ENCODE results near the gene NAP1L4. TPM values are rescaled to one million over a fixed set of nuclear protein-coding genes. Genes with fewer than 3 reads are reported as not detected.

NAP1L4 gene
- total RNA-seq, 1 donor: 121 TPM

DNA sequence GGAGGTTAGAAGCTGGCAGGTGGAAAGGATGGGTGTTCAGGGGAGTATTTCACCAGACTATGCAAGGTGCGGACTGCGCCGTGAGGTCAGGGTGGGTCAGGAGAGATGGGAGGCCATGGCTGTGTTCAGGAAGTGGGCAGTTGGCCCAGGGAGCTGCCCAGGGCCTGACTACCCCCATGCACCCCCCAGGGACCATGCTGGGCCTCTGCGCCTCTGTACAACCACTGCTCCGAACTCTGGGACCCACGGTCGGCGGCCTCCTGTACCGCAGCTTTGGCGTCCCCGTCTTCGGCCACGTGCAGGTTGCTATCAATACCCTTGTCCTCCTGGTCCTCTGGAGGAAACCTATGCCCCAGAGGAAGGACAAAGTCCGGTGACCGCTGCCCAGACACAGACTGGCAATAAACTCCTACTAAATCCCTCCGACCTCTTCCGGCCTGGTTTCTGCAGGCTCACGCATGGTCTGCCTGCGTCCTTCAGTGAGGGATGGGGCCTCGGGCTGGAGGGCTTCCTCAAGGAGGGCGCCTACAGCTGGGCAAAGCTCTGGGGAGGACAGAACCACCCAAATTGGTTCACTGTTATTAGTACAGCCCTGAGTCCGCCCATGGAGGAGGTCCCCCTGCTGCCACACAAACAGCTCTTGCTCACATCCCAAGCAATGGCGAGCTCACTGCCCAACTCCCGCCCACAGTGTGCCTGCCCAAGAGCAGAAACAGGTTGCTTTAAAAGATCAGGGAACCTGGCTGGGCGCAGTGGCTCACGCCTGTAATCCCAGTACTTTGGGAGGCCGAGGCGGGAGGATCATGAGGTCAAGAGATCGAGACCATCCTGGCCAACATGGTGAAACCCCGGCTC, 67.1 kb downstream of the NAP1L4 start:
- H3K4me3 ChIP-seq (ENCODE audit: low read depth, low read length): no peak overlapping the region
- no peak for TF ChIP-seq CTCF (IDR thresholded peaks at IDR 0.05; ENCODE audit: insufficient read depth, low read depth, low read length)
- DNase-seq (ENCODE audit: low read depth): no peak

GRCh38 chr11:2924381-2924780, 67.7 kb downstream of the NAP1L4 start:
- H3K4me3 ChIP-seq (ENCODE audit: low read depth, low read length): no peak overlapping the region
- no peak for DNase-seq (ENCODE audit: low read depth)
- TF ChIP-seq CTCF (IDR thresholded peaks at IDR 0.05; ENCODE audit: insufficient read depth, low read depth, low read length): no peak

GRCh38 chr11:2923446-2924375, 68.4 kb downstream of the NAP1L4 start:
- no peak for TF ChIP-seq CTCF (IDR thresholded peaks at IDR 0.05; ENCODE audit: insufficient read depth, low read depth, low read length)
- no peak overlapping the region for H3K4me3 ChIP-seq (ENCODE audit: low read depth, low read length)
- no peak for DNase-seq (ENCODE audit: low read depth)

DNA sequence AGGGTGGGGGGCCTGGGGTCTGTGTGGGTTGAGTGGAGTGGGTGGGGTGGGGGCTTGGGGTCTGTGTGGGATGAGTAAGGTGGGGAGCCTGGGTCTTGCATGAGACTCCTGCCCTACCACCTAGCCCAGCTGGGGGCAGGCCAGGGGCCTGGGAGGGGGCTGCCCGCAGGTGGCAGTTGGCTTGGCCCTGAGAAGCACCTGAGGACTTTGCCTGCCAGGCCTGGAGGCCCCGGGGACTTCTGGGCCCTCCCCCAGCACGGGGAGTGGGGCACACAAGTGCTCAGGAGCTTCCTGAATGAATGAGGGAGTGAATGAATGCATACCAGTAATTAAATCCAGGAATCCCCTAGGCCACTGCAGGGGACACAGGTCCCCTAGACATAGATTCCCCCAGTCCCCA, 69.5 kb downstream of the NAP1L4 start:
- no peak for TF ChIP-seq CTCF (IDR thresholded peaks at IDR 0.05; ENCODE audit: insufficient read depth, low read depth, low read length)
- no peak for DNase-seq (ENCODE audit: low read depth)
- no peak overlapping the region for H3K4me3 ChIP-seq (ENCODE audit: low read depth, low read length)

- TF ChIP-seq CTCF (IDR thresholded peaks at IDR 0.05; ENCODE audit: insufficient read depth, low read depth, low read length): no peak
- no peak overlapping the region for H3K4me3 ChIP-seq (ENCODE audit: low read depth, low read length)
- DNase-seq (ENCODE audit: low read depth): no peak
Observed at GRCh38 chr11:2921742-2922493, 70.2 kb downstream of the NAP1L4 start.

GRCh38 chr11:2921261-2921660, 70.9 kb downstream of the NAP1L4 start:
- no peak for TF ChIP-seq CTCF (IDR thresholded peaks at IDR 0.05; ENCODE audit: insufficient read depth, low read depth, low read length)
- no peak overlapping the region for H3K4me3 ChIP-seq (ENCODE audit: low read depth, low read length)
- DNase-seq (ENCODE audit: low read depth): no peak

Data from fibroblast of villous mesenchyme (primary cell).